Measurements from ENCODE around the gene ADAMTS19. TPM values are rescaled to one million over a fixed set of nuclear protein-coding genes. Genes with fewer than 3 reads are reported as not detected.

The ADAMTS19 gene
- total RNA-seq, 1 donor, result not detected

DNA sequence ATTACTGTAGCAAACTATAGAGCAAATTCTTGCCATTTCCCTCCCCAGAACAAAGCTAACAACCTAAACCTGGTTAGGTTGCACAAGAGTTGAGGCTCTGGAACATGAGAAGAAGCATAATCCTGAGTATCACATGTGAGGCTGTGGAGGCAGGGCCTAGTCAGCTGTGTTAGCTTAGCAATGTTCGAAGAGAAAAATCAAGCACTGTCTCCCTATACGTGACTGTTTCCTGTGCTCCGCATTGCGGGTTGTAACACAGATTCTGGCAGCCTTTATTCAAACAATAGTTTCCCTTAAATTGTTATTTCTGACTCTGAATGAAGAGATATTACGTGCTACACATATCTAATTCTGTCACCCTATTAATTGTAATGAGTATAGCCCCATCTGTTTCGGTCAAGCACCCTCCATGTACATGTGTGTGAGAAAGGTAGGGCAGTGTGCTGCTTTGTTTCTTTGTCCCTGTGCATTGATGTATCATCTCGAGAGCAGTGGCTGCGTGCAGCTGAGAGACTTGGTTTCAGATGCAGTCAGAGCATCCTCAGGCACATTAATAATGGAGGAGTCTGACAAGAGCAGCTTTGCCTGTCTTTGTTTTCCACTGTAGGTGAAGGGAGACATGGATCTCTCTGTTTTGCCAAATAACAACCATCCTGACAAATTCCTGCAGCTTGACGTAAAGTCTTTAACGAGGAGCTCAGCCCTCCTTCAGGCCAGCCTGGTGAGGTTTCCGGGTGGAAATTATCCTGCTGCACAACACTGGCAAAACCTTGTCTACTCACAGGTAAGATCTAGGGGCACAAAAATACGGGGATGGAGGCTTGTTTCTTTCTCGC, 287.7 kb downstream of the ADAMTS19 start, which contains the start of gene MINAR2:
Gene MINAR2, plus strand, starts transcription at position 523 of the 836 bp plus-strand sequence. Its CDS starts 97 bp downstream, at position 620.
- no peak for DNase-seq (ENCODE audit: low read depth in 2 of 3, low spot score in 2 of 3)

DNA sequence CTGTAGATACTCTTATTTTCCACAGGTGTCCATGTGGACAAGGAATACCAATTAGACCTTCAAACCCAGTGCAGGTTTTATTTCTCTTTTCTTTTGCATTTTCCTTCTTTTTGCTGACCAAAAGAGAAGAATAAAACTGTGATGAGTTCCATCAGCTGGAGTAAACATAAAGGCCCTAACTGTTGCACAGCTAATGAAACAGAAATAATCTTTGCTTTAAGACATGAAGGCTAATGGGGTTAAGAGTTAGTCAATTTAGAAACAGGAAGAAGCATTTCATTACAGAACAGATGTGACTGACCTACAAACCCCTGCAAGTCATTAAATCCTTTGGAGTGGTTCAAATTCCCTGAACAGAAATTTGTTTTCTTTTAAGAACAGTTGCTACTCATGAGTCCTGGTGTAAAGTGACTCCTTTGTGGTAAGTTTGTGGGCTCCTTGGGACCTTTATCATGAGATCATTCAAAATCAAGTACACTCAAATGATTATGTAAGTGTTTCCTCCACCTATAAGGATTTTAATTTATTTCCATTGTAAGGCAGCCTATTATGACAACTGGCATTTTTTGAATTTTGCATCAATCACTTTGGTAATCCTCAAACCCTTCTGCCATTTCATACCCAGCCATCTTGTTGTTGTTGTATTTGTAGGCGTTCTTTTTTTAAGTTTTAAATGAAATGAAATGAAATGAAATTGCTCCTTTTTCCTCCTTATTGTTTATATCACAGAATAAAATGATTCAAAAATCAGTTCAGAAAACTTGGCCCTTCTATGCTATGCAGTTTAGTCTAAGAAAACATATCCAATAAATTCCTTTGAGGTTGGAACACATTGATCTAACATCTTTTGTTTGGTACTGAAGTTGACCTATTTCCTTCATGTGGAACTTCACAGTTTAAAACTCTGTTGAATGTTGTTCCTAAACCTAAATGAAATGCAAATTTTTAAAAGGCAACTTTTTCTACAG, 289.1 kb downstream of the ADAMTS19 start:
- DNase-seq (ENCODE audit: low read depth in 2 of 3, low spot score in 2 of 3), result no peak

DNA sequence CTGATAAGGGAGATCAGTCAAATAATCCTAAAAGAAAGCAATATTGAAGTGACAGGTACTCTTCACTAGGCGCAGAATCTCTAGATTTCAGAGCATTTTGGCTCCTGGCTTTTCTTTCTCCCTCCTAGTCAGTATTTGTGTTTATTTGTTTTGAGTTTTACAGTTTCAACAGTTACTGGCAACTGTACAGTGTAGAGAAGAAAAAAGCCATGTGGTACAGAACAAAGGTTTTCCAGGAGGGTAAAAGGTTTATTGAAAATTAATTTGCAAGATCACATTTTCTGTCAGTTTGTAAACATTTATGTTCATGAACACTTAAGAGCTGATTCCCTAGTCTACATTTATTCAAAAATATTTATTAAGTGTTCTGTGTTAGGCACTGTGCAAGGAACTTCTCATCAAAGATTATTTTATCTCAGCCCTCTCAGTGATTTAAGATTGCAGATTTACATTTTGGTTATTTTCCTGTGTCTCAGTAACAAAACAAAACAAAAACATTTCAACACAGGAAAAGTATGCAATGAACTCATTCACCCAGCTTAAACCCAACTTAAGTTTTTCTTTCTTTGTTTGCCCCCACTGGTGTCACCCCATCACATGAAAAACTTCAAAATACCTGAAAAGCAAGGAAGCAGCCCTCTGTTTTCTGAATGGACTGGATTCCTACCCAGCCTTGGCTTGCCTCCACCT, 300.7 kb downstream of the ADAMTS19 start:
- DNase-seq (ENCODE audit: low read depth in 2 of 3, low spot score in 2 of 3), result no peak

DNA sequence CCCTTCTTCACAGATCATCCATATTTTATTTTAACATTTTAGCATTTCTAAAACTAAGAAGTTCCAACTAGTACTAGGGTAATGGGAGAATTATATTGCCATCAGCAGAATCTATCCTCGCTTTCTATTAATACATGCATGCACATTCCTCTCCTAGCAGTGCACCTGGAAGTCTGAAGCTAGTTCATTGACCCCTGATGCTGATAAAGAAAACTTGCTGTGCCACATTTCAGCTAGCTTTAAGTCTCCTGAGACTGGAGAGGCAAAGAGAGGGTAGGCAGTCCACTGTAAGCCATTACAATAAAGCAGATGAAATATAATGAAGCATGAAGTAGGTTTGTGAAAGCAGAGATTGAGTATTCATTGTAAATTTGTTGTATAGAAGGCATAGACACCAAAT, 303.6 kb downstream of the ADAMTS19 start:
- DNase-seq (ENCODE audit: low read depth in 2 of 3, low spot score in 2 of 3), result no peak

DNA sequence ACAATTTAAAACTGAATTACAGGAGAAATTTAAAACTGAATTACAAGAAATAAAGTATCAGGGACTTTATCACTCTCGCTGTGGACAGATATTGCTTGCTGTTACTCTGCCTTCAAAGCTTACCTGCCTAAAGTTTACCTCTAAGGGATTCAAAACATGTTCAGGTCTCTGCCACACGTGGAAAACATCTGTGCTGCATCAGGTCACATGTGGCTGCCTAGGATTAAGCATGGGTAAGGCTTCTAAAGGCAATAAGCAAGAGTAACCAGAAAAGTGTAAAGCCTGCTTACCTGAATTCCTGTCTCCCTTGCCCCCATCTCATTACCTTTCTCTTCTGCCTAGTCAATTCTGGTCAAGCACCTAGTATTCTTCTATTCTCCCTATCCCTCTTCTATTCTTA, 306.7 kb downstream of the ADAMTS19 start:
- DNase-seq (ENCODE audit: low read depth in 2 of 3, low spot score in 2 of 3), result no peak

DNA sequence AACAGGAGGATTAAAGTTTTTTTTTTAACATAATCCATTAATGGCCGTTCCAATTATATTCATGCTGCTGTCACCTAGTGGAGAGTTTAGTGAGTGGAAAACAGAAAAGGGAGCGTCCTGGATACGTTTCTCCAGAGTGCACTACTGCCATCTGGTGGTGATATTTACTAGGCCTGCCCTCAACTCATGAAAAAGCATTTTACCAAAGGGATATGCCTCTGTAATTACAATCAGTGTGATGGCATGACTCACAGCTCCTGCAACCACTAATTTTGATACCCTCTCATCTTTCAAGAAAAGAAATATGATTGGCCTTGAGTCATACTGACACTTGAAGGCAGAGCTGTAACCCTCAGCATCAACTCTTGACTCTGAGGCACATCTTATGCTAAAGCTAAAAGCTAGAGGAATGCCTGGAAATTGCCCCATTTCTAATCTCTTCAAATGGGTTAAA, 307.9 kb downstream of the ADAMTS19 start:
- peak; percentile 22 to 94 (median 84) for DNase-seq (ENCODE audit: low read depth in 2 of 3, low spot score in 2 of 3)

DNA sequence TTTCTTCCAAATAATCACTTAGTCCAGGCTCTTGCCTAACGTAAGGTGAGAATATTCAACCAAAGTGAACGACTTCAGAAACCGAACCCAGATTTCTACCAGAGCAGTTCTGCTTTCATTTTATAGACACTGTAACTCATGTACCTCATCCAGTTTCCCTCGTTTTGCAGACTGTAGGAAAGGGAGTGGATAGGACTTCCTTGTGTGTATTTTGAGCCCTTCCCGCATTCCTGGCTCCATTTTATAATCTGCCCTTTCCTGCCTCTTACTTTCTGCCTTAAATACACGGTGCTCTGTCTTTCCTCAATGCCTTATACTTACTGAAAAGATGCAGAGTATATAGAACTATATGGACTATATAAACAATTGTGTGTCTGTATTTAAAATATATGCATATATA, 308.6 kb downstream of the ADAMTS19 start:
- DNase-seq (ENCODE audit: low read depth in 2 of 3, low spot score in 2 of 3), result no peak

DNA sequence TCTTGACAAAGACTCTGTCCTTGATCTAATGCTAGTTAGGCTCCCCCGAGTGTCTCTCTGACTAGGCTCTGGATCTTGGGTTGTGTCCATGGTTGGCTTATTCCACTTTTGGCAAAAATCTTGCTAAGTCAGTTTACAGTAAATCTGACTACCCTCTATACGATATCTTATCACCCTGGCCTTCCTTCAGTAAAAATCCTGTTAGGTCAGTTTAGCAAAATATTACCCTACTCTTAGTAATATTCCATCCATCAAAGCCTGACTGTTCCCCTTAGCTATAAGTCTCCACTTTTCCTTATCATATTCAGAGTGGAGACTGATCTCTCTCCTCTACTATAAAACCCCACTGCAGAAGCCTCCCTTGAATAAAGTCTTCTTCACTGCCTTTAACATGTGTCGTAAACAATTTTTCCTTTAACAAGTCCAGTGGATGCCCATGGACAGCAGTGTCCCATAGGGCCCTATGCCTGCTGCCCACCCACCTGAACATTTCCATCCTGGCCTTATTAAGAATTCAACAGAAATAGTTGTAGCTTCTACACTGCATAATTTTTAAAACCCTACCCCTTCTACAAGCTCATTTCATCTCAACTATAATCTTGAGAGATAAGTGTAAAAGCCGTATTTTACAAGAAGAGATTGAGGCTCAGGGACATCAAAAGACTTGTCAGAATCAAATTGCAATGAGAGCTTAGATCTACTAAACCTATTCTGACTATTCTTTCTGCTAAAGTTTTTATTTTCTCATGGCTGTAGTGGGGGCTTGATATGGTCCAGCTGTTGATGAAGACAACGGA, 310.1 kb downstream of the ADAMTS19 start:
- DNase-seq (ENCODE audit: low read depth in 2 of 3, low spot score in 2 of 3), result no peak

DNA sequence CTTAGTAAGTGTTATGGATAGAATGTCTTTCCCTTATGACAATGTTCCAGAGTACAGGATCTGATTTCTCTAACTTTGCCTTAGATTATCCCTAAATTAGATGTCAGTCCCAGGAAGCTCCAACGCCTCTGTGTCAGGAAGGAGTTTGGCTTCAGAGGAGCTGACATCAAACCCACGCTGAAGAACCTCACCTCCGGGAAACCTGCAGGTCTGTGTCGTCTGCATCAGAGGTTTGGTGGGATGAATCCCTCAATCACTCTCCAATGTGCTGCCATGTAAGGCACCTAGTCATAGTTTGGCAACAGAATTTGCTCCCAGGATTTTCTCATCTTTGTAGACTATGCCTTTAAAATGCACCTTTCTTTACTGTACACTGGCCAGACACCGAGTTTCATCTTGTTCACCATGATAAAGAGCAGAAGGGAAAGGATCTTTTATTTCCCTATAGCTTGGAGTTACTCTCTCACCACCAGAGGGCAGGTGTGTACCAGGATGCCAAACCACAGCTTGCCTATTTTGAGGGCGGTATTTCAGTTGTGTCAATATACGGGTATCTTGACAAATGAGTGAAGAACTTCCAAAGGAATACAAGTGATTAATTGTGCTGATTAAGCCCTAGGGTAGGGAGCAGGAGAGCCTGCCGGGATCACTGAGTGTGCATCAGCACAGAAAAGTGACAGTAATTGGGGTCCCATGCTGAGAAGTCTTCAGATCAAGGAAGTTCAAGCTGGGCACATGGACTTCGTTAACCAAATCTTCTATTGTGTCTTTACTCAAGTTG, 311.1 kb downstream of the ADAMTS19 start:
- peak in 2 of 3 donors; percentile 40 to 78 for DNase-seq (ENCODE audit: low read depth in 2 of 3, low spot score in 2 of 3)

DNA sequence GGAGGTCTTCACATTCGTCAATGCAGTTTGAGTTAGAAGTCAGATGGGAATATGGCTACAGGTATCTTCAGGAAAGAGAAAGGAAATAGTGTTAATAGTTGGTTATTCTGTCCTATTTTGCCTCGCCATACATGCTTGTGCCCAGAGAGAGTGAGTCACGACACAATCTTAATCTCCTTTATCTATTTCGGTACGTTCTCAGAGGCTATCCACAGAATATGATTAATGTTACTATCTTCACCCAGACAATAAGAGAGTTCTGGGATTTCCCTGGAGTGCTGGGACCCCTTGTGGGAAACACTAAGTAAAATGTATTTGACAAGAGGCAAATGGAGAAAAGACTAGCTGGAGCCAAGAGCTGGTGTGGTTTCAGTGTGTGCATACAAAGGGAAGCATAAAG, 313.3 kb downstream of the ADAMTS19 start:
- DNase-seq (ENCODE audit: low read depth in 2 of 3, low spot score in 2 of 3), result no peak

DNA sequence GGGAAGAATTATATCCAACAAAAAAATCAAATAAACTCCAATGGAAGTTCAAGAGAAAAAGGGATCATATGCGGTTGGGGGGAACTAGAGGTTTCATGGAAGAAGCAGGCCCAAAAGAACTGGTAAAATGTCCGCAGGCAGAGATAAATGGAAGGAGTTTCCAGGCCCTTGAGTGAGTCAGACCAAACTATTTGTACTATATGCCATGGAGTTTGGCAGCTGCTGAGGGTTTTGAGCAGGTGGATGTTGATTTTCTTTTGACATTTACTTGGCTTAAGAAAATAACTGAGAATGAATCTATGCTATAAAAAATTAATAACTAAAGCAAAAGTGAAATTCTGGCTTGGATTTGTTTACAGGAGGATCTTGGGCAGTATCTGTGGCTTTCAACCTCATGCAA, 321.5 kb downstream of the ADAMTS19 start:
- no peak for DNase-seq (ENCODE audit: low read depth in 2 of 3, low spot score in 2 of 3)
